Endothelial cell (in vitro differentiated cells): ENCODE data around the gene NOL4L. TPM values are rescaled to one million over a fixed set of nuclear protein-coding genes. Genes with fewer than 3 reads are reported as not detected.

Experiments
- DNase-seq: peaks from one replicate; pipeline ENCODE4 v3.0.0; 2021; ENCODE audit warnings: low spot score
- H3K27ac Mint-ChIP-seq: one replicate; pipeline ENCODE4 v1.8.0; 2021; ENCODE audit warnings: mixed read lengths, inconsistent platforms; ENCODE audit not compliant: unreplicated experiment
- H3K27me3 Mint-ChIP-seq: one replicate; pipeline ENCODE4 v1.8.0; 2021; ENCODE audit warnings: mild to moderate bottlenecking, moderate library complexity, mixed read lengths, inconsistent platforms; ENCODE audit not compliant: unreplicated experiment
- H3K36me3 Mint-ChIP-seq: one replicate; pipeline ENCODE4 v1.8.0; 2021; ENCODE audit warnings: mild to moderate bottlenecking, low read depth, mixed read lengths, inconsistent platforms; ENCODE audit not compliant: unreplicated experiment
- H3K4me1 Mint-ChIP-seq: one replicate; pipeline ENCODE4 v1.8.0; 2021; ENCODE audit warnings: mild to moderate bottlenecking, mixed read lengths, inconsistent platforms; ENCODE audit not compliant: unreplicated experiment
- H3K4me3 Mint-ChIP-seq: one replicate; pipeline ENCODE4 v1.8.0; 2021; ENCODE audit warnings: mild to moderate bottlenecking, mixed read lengths, inconsistent platforms; ENCODE audit not compliant: unreplicated experiment
- H3K9me3 Mint-ChIP-seq: one replicate; pipeline ENCODE4 v1.8.0; 2021; ENCODE audit warnings: mixed read lengths, inconsistent platforms; ENCODE audit not compliant: unreplicated experiment
- total RNA-seq: library from RNA; stranded (reverse); fragmentation: NEBNext Ultra II Directional; extraction: Animal tissue kit (Norgen Biotek cat#: 25700); gene quantifications from one replicate; pipeline ENCODE4 v1.2.1, GENCODE V29; 2021; ENCODE audit not compliant: unreplicated experiment
- TF ChIP-seq, protein P1 (sequence below): fragments of 200-600 bp; sonication (generic); IDR thresholded peaks from one replicate; pipeline ENCODE4 v1.5.0; 2021; ENCODE audit warnings: antibody characterized with exemption; ENCODE audit not compliant: unreplicated experiment

NOL4L gene
- total RNA-seq, 1 donor from 2014 or later = 150 TPM

DNA sequence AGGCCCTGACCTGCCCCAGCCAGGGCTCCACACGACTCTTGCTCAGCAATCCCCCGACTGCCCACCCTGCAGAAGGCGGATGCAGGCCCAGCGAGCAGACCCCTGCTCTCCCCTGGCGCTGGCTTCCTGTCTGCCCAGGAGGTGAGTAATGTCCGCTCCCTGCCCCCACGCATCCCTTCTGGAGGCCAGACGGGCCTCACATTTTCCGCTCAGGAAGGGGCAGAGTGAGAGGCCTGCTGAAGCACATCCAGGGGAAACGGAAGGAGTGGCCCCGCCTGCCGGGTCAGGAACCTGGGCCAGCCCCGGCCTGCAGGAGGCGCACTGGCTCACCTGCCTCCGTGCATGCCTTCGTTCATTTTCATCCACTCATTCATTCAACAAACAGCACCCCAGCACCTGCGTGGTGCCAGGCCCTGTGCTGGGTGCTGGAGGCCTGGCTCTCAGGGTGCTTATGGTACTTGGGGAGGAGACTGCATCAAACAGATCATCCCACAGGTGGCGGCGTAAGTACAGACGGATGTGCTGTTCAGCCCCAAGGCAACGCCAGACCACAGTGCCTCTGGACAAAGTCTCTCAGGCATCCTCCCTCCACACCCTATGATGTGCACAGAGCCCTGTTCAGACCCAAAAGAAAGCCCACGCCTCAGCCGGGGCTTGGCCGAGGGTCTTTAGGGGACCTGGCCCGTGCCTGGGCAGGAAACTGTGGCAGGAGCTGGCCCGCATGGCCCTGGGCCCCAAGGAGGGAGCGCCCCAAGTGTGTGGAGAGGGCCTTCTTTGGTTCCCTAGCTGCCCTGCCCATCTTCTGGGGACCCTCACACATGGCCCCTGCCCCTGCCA lies 114.9 kb downstream of the NOL4L start:
- Mint-ChIP-seq H3K27me3 (peaks cover 16% of the 10 kb centered on the region), H3K4me1 (peaks cover 49% of the 10 kb centered on the region), H3K9me3 (no peaks in the 10 kb centered on the region), H3K27ac (peak overlapping the region; percentile 97), H3K36me3 (peaks cover 18% of the 10 kb centered on the region), H3K4me3 (peak overlapping the region; percentile 56)
- TF ChIP-seq, protein P1, sequence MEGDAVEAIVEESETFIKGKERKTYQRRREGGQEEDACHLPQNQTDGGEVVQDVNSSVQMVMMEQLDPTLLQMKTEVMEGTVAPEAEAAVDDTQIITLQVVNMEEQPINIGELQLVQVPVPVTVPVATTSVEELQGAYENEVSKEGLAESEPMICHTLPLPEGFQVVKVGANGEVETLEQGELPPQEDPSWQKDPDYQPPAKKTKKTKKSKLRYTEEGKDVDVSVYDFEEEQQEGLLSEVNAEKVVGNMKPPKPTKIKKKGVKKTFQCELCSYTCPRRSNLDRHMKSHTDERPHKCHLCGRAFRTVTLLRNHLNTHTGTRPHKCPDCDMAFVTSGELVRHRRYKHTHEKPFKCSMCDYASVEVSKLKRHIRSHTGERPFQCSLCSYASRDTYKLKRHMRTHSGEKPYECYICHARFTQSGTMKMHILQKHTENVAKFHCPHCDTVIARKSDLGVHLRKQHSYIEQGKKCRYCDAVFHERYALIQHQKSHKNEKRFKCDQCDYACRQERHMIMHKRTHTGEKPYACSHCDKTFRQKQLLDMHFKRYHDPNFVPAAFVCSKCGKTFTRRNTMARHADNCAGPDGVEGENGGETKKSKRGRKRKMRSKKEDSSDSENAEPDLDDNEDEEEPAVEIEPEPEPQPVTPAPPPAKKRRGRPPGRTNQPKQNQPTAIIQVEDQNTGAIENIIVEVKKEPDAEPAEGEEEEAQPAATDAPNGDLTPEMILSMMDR = peak; percentile 77
- DNase-seq = peak; percentile 92

- H3K27me3 Mint-ChIP-seq = peaks cover 21% of the 10 kb centered on the region
- TF ChIP-seq, protein P1 = no peak
- H3K4me3 Mint-ChIP-seq = peak overlapping the region; percentile 60
- H3K9me3 Mint-ChIP-seq = no peaks in the 10 kb centered on the region
- peaks cover 23% of the 10 kb centered on the region for H3K36me3 Mint-ChIP-seq
- DNase-seq = no peak
- peaks cover 48% of the 10 kb centered on the region for H3K4me1 Mint-ChIP-seq
- peak overlapping the region; percentile 97 for H3K27ac Mint-ChIP-seq
These were observed 116.3 kb downstream of the NOL4L start for GRCh38 chr20:32468860-32469259.

DNA sequence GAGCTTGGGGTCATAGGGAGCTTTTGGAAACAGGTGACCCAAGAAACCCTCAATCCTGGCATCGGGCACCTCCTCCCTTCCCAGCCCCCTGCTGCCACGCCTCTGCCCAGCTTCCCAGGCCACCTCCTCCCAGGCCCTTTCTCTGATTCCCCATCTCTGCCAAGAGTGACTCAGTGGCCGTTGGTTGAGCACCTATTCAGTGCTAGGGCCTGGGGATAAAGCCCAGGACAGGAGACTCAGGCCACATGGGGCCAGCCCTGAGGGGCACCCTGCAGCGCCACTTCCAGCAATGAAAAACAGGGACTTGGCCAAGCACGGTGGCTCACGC lies 116.9 kb downstream of the NOL4L start:
- DNase-seq = no peak
- Mint-ChIP-seq H3K27me3 (peaks cover 21% of the 10 kb centered on the region), H3K4me1 (peaks cover 44% of the 10 kb centered on the region), H3K9me3 (no peaks in the 10 kb centered on the region), H3K4me3 (no peak overlapping the region), H3K36me3 (peaks cover 19% of the 10 kb centered on the region), H3K27ac (peak overlapping the region; percentile 97)
- TF ChIP-seq, protein P1 = no peak

DNA sequence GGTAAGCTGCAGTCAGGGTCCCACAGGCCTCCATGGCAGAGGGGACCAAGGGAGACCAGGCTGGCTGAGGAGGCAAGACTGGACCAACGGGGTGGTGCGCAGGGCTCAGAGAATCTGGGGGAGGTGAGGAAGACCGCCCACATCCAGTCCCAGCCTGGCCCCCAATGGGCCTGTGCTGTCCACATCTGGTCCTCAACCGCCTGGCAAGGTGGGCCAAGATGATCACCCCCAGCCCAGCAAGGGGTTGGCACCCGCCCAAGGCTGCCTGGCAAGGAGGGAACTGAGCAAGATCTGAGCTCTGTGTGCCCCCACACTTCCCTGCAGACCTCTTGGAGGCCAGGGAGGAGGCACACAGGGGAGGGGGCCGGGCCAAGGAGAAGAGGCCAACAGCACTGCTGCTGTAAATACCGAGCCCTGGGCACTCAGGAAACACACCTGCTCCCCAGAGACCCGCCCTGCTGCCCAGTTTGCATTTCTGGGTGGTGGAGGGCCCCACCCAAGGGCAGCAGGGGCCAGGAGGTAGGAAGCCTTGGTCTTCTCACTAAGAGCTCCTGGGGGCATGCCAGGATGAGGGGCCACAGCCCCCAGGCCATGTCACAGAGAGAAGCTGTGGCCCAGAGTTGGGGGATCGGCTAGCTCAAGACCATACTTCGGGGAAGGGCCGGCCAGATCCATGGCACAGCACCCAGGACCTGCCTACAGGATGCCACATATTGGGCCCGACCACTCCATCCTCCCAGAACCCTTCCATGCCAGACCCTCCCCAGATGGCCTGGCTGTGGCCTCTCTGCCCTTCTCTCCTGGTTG lies 117.4 kb downstream of the NOL4L start:
- Mint-ChIP-seq H3K4me1 (peaks cover 41% of the 10 kb centered on the region), H3K4me3 (peak overlapping the region; percentile 25), H3K27me3 (peaks cover 22% of the 10 kb centered on the region), H3K27ac (peak overlapping the region; percentile 80), H3K9me3 (no peaks in the 10 kb centered on the region), H3K36me3 (peaks cover 19% of the 10 kb centered on the region)
- no peak for DNase-seq
- TF ChIP-seq, protein P1 = no peak
